Stimulated activated CD8-positive, alpha-beta memory T cell treated with anti-CD3 and anti-CD28 coated beads, Interleukin-4, amount 100 ng/mL, for 48 hours (primary cell): Measurements from ENCODE around the gene PAPPA2.
"Not testable (repeated sequence)": the region's sequence is repeated elsewhere in the genome, so short reads cannot be mapped to it uniquely, and the experiment has no call there.

Experiments
- DNase-seq: peaks from one replicate; pipeline ENCODE4 v3.0.0-alpha.2; 2020

Gene PAPPA2

GRCh38 chr1:176612791-176613190, 149.8 kb downstream of the PAPPA2 start:
- DNase-seq, result no peak

GRCh38 chr1:176617881-176618280, 154.9 kb downstream of the PAPPA2 start:
- DNase-seq, result no peak

GRCh38 chr1:176619261-176619660, 156.3 kb downstream of the PAPPA2 start:
- DNase-seq, result no peak

- no peak for DNase-seq
These were observed 162.4 kb downstream of the PAPPA2 start for GRCh38 chr1:176625365-176625764.

GRCh38 chr1:176626572-176627061, 163.6 kb downstream of the PAPPA2 start:
- DNase-seq, result no peak

- DNase-seq, result no peak
These were observed 165.8 kb downstream of the PAPPA2 start for GRCh38 chr1:176628775-176629174.

- DNase-seq, result not testable (repeated sequence)
These were observed 171.8 kb downstream of the PAPPA2 start for GRCh38 chr1:176634733-176635132.

- no peak for DNase-seq
These were observed 175.9 kb downstream of the PAPPA2 start for GRCh38 chr1:176638713-176639526.

- DNase-seq, result no peak
These were observed 180.6 kb downstream of the PAPPA2 start for GRCh38 chr1:176643536-176643935.

GRCh38 chr1:176648556-176648955, 185.6 kb downstream of the PAPPA2 start:
- no peak for DNase-seq

- no peak for DNase-seq
These were observed 193.5 kb downstream of the PAPPA2 start for GRCh38 chr1:176656257-176656995.

GRCh38 chr1:176669782-176670181, 206.8 kb downstream of the PAPPA2 start:
- no peak for DNase-seq

GRCh38 chr1:176670853-176671252, 207.9 kb downstream of the PAPPA2 start:
- DNase-seq, result no peak

GRCh38 chr1:176682830-176683535, 220.0 kb downstream of the PAPPA2 start:
- no peak for DNase-seq

- no peak for DNase-seq
These were observed 228.6 kb downstream of the PAPPA2 start for GRCh38 chr1:176691251-176692228.

- DNase-seq, result no peak
These were observed 229.5 kb downstream of the PAPPA2 start for GRCh38 chr1:176692431-176692830.

- no peak for DNase-seq
These were observed 230.2 kb downstream of the PAPPA2 start for GRCh38 chr1:176692988-176693696.

- DNase-seq, result no peak
These were observed 230.8 kb downstream of the PAPPA2 start for GRCh38 chr1:176693697-176694329.

- no peak for DNase-seq
These were observed 231.7 kb downstream of the PAPPA2 start for GRCh38 chr1:176694713-176695112.

- no peak for DNase-seq
These were observed 233.1 kb downstream of the PAPPA2 start for GRCh38 chr1:176696109-176696508.

GRCh38 chr1:176696689-176697088, 233.7 kb downstream of the PAPPA2 start:
- DNase-seq, result no peak
